Right cardiac atrium (tissue), 5 donors: ENCODE measurements around the gene CAMSAP1. TPM values are rescaled to one million over a fixed set of nuclear protein-coding genes. Genes with fewer than 3 reads are reported as not detected.
"Not testable (repeated sequence)": the region's sequence is repeated elsewhere in the genome, so short reads cannot be mapped to it uniquely, and the experiment has no call there.

Experiments used
- ATAC-seq, 2 donors: fragments of 200-7000 bp; cut with Tn5 transposase; one replicate each; pipeline versions ENCODE4 v1.8.0 to v1.9.1; 2020; ENCODE audit warnings: moderate library complexity in 2 of 2, mild to moderate bottlenecking in 1 of 2
- DNase-seq, 3 donors: peaks; one replicate each; pipeline ENCODE4 v3.0.0-alpha.2; 2020
- H3K27ac ChIP-seq: one replicate; pipeline ENCODE4 v1.5.1; 2013; ENCODE audit warnings: mild to moderate bottlenecking, low read length, control low read depth, moderate library complexity
- H3K27me3 ChIP-seq: one replicate; pipeline ENCODE4 v1.6.1; 2013; ENCODE audit not compliant: control insufficient read depth, insufficient read depth
- H3K4me1 ChIP-seq: one replicate; pipeline ENCODE4 v1.6.1; 2013; ENCODE audit warnings: low read length; ENCODE audit not compliant: control insufficient read depth, insufficient read depth
- H3K4me3 ChIP-seq: one replicate; pipeline ENCODE4 v1.5.1; 2013; ENCODE audit warnings: low read length, control low read depth
- H3K9me3 ChIP-seq: one replicate; pipeline ENCODE4 v1.6.1; 2013; ENCODE audit warnings: low read length; ENCODE audit not compliant: control insufficient read depth
- WGBS: extraction: QIAGEN DNeasy Blood & Tissue Kit; methylation state at CpG from one replicate; pipeline ENCODE4 v1.1.7; 2013; 5-methylcytosine and 5-hydroxymethylcytosine counted together
- intact Hi-C, 4 donors: fragments of 100-400 bp; cut with DNase I; formaldehyde crosslinking; loops; one replicate each; pipeline versions ENCODE4 v1.11.0 to v1.14.0; 2022 to 2023
- polyA plus RNA-seq: library from polyadenylated mRNA; stranded (reverse); fragments of 200-250 nt; gene quantifications from one replicate; pipeline ENCODE4 v1.2.3, GENCODE V29; 2013
- total RNA-seq, 4 donors: library from RNA; stranded (reverse); fragmentation: NEBNext Ultra II Directional; extraction: Animal tissue kit (Norgen Biotek cat#: 25700); gene quantifications; one replicate each; pipeline ENCODE4 v1.2.1, GENCODE V29; 2021
- donor health status: healthy with polysubstance abuse.
- donor health status: DM: no; HTN: yes; CAD: no.
- donor health status: DM: no; HTN: no; CAD: no.
- donor health status: DM: no; HTN: yes; CAD: no; lungs with severe emphysema.
- donor health status: DM: yes; HTN: yes; CAD: no.

Gene CAMSAP1
- total and polyA plus RNA-seq, 5 donors: 10.0 to 22.8 (median 18.2) TPM

DNA sequence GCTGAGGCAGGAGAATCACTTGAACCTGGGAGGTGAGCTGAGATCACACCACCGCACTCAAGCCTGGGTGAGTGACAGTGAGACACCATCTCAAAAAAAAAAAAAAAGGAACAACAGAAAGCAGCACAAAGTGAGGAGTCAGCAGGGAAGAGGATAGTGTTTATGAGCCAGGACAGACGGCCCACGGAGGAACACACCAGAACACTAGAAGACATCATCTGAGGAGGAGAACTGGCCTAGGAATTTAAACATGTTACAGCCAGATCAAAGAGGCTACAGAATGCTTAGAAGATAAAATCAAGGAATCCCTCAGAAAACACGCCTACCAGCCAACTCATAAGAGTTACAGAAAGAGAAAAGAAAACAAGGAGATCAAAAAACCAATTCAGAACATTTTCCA lies 41.6 kb upstream of the CAMSAP1 start:
- Histone ChIP-seq H3K9me3 (no peaks in the 10 kb centered on the region), H3K4me1 (no peaks in the 10 kb centered on the region), H3K27me3 (no peaks in the 10 kb centered on the region), H3K4me3 (no peak overlapping the region), H3K27ac (no peak overlapping the region)
- ATAC-seq (no peak), DNase-seq (peak in 1 of 3 donors; percentile 7)
- intact Hi-C loops: no loop called here
- WGBS: 82% methylated on average over 4 of the region's 4 CpGs

- H3K4me3 ChIP-seq: no peak overlapping the region
- no peaks in the 10 kb centered on the region for H3K9me3 ChIP-seq
- no peak overlapping the region for H3K27ac ChIP-seq
- ATAC-seq (no peak), DNase-seq (peak in 1 of 3 donors; percentile 29)
- no peaks in the 10 kb centered on the region for H3K4me1 ChIP-seq
- no peaks in the 10 kb centered on the region for H3K27me3 ChIP-seq
- intact Hi-C loops: no loop called here
- 91% methylated on average over 11 of the region's 11 CpGs for WGBS
Observed at GRCh38 chr9:135948446-135948845, 41.1 kb upstream of the CAMSAP1 start.

GRCh38 chr9:135947582-135947981 lies 40.2 kb upstream of the CAMSAP1 start:
- intact Hi-C loops: no loop called here
- H3K9me3 ChIP-seq: no peaks in the 10 kb centered on the region
- 93% methylated on average over 18 of the region's 18 CpGs for WGBS
- no peak for ATAC-seq
- no peaks in the 10 kb centered on the region for H3K27me3 ChIP-seq
- H3K4me3 ChIP-seq: no peak overlapping the region
- no peaks in the 10 kb centered on the region for H3K4me1 ChIP-seq
- no peak overlapping the region for H3K27ac ChIP-seq
- peak in 1 of 3 donors; percentile 31 for DNase-seq

- H3K4me1 ChIP-seq, H3K9me3 ChIP-seq, intact Hi-C loops, DNase-seq, H3K27ac ChIP-seq, H3K4me3 ChIP-seq, H3K27me3 ChIP-seq, ATAC-seq: not testable (repeated sequence)
- WGBS: 93% methylated on average over 19 of the region's 19 CpGs
Observed at GRCh38 chr9:135947105-135947504, 39.8 kb upstream of the CAMSAP1 start.

DNA sequence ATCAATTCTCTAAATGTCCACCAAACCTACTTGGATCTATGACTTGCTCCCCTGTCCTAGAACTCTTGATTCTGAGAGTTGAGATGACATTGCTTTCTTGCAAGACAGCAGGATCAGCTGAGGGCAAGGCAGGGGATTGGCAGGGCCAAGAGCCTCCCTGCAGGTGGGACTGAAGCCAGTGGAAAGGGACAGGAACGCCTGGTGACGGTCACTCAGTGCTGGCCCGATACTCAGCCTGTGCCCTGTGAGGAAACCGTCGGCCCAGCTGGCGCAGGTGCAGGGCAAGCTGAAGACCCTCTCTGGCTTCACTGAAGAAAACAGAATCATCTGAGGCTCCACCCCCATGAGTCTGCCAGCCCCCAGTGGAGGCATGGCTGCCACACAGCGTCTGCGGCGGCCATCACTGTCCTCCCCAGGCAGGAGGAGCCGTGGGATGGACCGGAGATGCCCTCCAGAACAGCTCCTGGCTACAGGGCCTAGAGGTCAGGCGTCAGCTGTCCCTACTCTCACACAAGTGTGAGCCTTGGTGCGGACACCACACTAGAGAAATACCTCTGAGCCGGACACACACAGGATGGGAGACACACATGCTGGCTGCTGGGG lies 39.1 kb upstream of the CAMSAP1 start:
- Histone ChIP-seq H3K4me1 (no peaks in the 10 kb centered on the region), H3K4me3 (no peak overlapping the region), H3K27ac (no peak overlapping the region), H3K9me3 (no peaks in the 10 kb centered on the region), H3K27me3 (no peaks in the 10 kb centered on the region)
- ATAC-seq: no peak
- intact Hi-C loops: no loop called here
- DNase-seq: peak in 1 of 3 donors; percentile 18
- 93% methylated on average over 14 of the region's 14 CpGs for WGBS

DNA sequence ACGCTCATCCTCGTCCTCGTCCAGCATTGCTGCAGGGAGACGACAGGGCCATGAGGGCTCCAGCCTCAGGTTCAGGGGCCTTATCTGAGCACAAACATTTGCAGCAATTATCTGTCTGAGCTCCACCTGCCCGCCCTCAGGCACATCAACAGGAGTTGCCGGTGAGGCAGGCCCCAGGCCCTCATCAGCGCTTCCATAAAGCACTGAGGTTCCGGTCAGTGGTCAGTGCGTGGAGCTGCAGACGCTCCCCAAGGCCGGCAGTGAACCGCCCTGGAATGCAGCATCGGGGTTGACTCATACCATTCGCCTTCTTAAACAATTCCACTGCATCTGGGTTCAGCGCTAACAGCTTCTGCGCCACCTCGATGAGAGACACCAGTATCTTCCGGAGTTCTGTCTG lies 38.6 kb upstream of the CAMSAP1 start:
- Histone ChIP-seq H3K4me3 (no peak overlapping the region), H3K4me1 (no peaks in the 10 kb centered on the region), H3K27ac (no peak overlapping the region), H3K9me3 (no peaks in the 10 kb centered on the region), H3K27me3 (no peaks in the 10 kb centered on the region)
- DNase-seq (no peak), ATAC-seq (no peak)
- 92% methylated on average over 18 of the region's 18 CpGs for WGBS
- intact Hi-C loops: no loop called here

DNA sequence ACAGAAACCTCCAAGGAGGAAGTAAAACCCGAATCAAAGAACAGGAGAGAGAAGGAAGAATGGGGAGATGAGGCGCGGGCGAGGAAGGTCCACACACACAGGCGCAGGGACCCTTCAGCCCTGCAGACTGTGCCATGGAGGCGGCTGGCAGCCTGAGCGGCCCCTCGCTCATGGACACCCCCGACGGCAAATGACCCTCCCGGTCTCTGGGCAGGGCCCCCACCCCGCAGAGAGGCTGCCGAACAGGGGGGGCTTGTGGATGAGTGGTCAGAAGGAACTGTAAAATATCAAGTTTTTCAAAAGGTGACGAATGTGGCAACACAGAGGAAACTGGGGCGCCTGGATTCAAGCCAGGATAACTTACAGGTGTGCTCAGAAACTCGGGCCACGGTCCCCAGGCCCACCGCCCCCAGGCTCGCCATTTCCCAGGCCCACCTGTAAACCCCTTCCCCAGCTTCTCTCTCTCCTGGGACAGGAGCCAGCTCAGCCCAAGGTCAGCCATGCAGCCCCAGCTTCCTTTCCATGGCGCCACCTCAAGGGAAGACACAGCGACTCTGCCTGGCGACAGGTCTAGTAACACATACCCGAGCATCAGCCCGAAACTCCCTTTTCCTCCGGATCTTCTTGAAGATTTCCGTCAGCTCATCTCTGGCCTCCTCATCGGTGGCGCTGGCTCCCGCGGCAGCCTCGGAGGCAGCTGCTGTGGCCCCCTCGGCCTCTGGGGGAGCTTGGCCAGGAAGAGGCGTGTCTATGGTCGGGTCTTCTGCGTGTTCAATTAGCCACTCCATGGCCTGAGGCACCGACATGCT lies 37.3 kb upstream of the CAMSAP1 start:
- 87% methylated on average over 36 of the region's 36 CpGs for WGBS
- DNase-seq: peak in 1 of 3 donors; percentile 51
- intact Hi-C loops: no loop called here
- Histone ChIP-seq H3K4me1 (no peaks in the 10 kb centered on the region), H3K27ac (no peak overlapping the region), H3K4me3 (no peak overlapping the region), H3K27me3 (no peaks in the 10 kb centered on the region), H3K9me3 (no peaks in the 10 kb centered on the region)
- ATAC-seq: no peak

DNA sequence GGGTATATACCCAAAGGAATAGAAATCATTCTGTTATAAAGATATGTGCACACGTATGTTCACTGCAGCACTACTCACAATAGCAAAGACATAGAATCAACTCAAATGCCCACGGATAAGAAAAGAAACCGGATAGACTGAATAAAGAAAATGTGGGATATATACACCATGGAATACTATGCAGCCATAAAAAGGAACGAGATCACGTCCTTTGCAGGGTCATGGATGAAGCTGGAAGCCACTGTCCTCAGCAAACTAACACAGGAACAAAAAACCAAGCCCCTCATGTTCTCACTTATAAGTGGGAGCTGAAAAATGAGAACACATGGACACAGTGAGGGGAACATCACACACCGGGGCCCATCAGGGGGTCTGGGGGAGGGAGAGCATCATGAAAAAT lies 36.3 kb upstream of the CAMSAP1 start:
- H3K4me1 ChIP-seq, H3K4me3 ChIP-seq, H3K27me3 ChIP-seq, intact Hi-C loops, DNase-seq, H3K9me3 ChIP-seq, H3K27ac ChIP-seq, ATAC-seq: not testable (repeated sequence)
- 97% methylated on average over 6 of the region's 6 CpGs for WGBS

DNA sequence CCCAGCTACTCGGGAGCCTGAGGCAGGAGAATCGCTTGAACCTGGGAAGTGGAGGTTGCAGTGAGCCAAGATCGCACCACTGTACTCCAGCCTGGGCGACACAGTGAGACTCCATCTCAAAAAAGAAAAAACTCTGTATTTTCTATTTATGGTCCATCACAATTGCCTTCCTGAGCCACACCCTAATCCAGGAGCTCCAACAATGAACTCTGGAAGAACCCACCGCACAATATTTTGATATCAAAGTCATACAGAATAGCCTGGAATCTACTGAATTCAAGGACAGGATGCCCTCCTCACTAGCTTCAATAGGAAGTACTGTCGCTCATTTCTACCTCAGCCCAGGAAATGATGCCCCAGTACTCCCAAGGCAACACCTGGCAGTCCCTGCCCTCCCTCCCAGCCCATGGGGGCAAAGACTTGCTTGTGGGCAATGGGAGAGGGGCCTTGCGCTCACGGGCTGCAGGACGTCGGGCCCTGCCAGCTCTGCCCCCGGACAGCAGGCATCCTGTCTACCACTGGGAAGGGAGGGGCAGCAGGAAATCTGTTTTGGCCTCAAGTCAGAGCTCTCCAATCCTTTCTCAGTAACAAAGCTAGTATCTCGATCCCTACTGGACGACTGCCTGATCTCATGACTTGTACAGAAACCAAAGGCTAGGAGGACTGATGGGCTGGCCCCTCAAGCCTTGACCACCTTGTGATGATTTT lies 34.1 kb upstream of the CAMSAP1 start:
- 60% methylated on average over 13 of the region's 13 CpGs for WGBS
- DNase-seq: peak in 2 of 3 donors; percentile 52 to 73
- intact Hi-C loops: no loop called here
- H3K4me1 ChIP-seq: no peaks in the 10 kb centered on the region
- ATAC-seq: peak in 1 of 2 donors; percentile 84
- no peak overlapping the region for H3K27ac ChIP-seq
- no peaks in the 10 kb centered on the region for H3K27me3 ChIP-seq
- no peaks in the 10 kb centered on the region for H3K9me3 ChIP-seq
- H3K4me3 ChIP-seq: no peak overlapping the region

GRCh38 chr9:135939351-135940265 lies 32.3 kb upstream of the CAMSAP1 start:
- Histone ChIP-seq H3K9me3 (no peaks in the 10 kb centered on the region), H3K27ac (no peak overlapping the region), H3K27me3 (no peaks in the 10 kb centered on the region), H3K4me3 (no peak overlapping the region), H3K4me1 (no peaks in the 10 kb centered on the region)
- DNase-seq (peak in 1 of 3 donors; percentile 38), ATAC-seq (no peak)
- intact Hi-C loops: no loop called here
- WGBS: 92% methylated on average over 33 of the region's 33 CpGs
